ENCODE results near the gene MBD3L3. TPM values are rescaled to one million over a fixed set of nuclear protein-coding genes. Genes with fewer than 3 reads are reported as not detected.
A peak's percentile ranks its signal among the peaks of the same experiment; 100 is the strongest.

Gene MBD3L3
- total RNA-seq, 1 experiment from 2014 or later: not detected

GRCh38 chr19:7101498-7102253, 43.2 kb upstream of the MBD3L3 start:
- intact Hi-C loops (cut with micrococcal nuclease): loop anchor here (1.0 to 2.0 kb wide), 6 partner anchors 34 to 279 kb away; partner anchors contain the start of gene INSR
- ChIA-PET POLR2A (ENCODE audit: unreplicated experiment) (interaction anchor here (0.7 kb wide), 1 partner anchor 34 kb away, joined by 3 read pairs; no protein-coding TSS in a partner anchor), CTCF (interaction anchor here (0.6 to 1.0 kb wide), 5 partner anchors 44 to 1027 kb away, joined by 4 to 12 read pairs (median 5); no protein-coding TSS in a partner anchor)
- Histone ChIP-seq H3K9ac (ENCODE audit: low read length) (no peak overlapping the region), H3F3A (ENCODE audit: low read length, unreplicated experiment) (no peaks in the 10 kb centered on the region), H3K4me2 (ENCODE audit: low read length) (peak overlapping the region; percentile 36; the same call in 1 of the 2 replicates), H3K27me3 (ENCODE audit: low read length) (no peaks in the 10 kb centered on the region; the same call in 1 of the 2 replicates), H3K79me2 (ENCODE audit: low read length) (no peaks in the 10 kb centered on the region), H3K4me3 (ENCODE audit: low read length) (no peak overlapping the region), H3K9me2 (replicated peaks; ENCODE audit: low read length) (no peaks in the 10 kb centered on the region), H3K9me3 (ENCODE audit: low read length) (no peaks in the 10 kb centered on the region), H2AFZ (ENCODE audit: low read length) (peak overlapping the region; percentile 41; the same call in 1 of the 2 replicates), H3K36me3 (ENCODE audit: low read depth, low read length) (no peaks in the 10 kb centered on the region), H4K20me1 (ENCODE audit: low read length) (no peaks in the 10 kb centered on the region), H3K27ac (ENCODE audit: low read length) (no peak overlapping the region), H3K4me1 (ENCODE audit: insufficient read depth, low read length) (peaks cover 10% of the 10 kb centered on the region; the same call in 1 of the 2 replicates)
- no peak for DNase-seq
- TF ChIP-seq EZH2phosphoT487 (IDR thresholded peaks at IDR 0.05; ENCODE audit: borderline replicate concordance, low read length): no peak
- TF ChIP-seq CTCF (conservative IDR thresholded peaks at IDR 0.05; ENCODE audit: low read depth, low read length): no peak
- TF ChIP-seq EZH2 (IDR thresholded peaks at IDR 0.05; ENCODE audit: low read length, unreplicated experiment): no peak
- BruUV-seq (replicated peaks): no TSS peak
- ATAC-seq: no peak

- peak overlapping the region; percentile 82 for H2AFZ ChIP-seq (ENCODE audit: low read length)
- intact Hi-C loops (cut with micrococcal nuclease): no loop called here
- POLR2A ChIA-PET (ENCODE audit: unreplicated experiment): interaction anchor here (0.5 to 1.3 kb wide), 5 partner anchors 30 to 233 kb away, joined by 4 to 16 read pairs (median 5); partner anchors contain the start of gene ZNF557
These were observed 41.1 kb upstream of the MBD3L3 start for GRCh38 chr19:7099597-7099921.

More at GRCh38 chr19:7099597-7099921, 41.1 kb upstream of the MBD3L3 start:
- Histone ChIP-seq H3K36me3 (ENCODE audit: low read depth, low read length) (peaks cover 7% of the 10 kb centered on the region), H3K79me2 (ENCODE audit: low read length) (no peaks in the 10 kb centered on the region), H3K4me3 (ENCODE audit: low read length) (peak overlapping the region; percentile 72), H3F3A (ENCODE audit: low read length, unreplicated experiment) (no peaks in the 10 kb centered on the region), H3K27ac (ENCODE audit: low read length) (no peak overlapping the region), H3K9me2 (replicated peaks; ENCODE audit: low read length) (no peaks in the 10 kb centered on the region), H3K27me3 (ENCODE audit: low read length) (no peaks in the 10 kb centered on the region), H4K20me1 (ENCODE audit: low read length) (no peaks in the 10 kb centered on the region), H3K4me2 (ENCODE audit: low read length) (peak overlapping the region; percentile 81), H3K9me3 (ENCODE audit: low read length) (peaks cover 9% of the 10 kb centered on the region), H3K9ac (ENCODE audit: low read length) (peak overlapping the region; percentile 91), H3K4me1 (ENCODE audit: insufficient read depth, low read length) (peaks cover 10% of the 10 kb centered on the region; the same call in 1 of the 2 replicates)
- CTCF ChIA-PET: interaction anchor here (0.6 to 1.0 kb wide), 5 partner anchors 36 to 299 kb away, joined by 3 to 15 read pairs (median 4); no protein-coding TSS in a partner anchor
- no TSS peak for BruUV-seq (replicated peaks)
- ATAC-seq (no peak), DNase-seq (peak; percentile 80)
- no peak for TF ChIP-seq EZH2phosphoT487 (IDR thresholded peaks at IDR 0.05; ENCODE audit: borderline replicate concordance, low read length)
- no peak for TF ChIP-seq EZH2 (IDR thresholded peaks at IDR 0.05; ENCODE audit: low read length, unreplicated experiment)
- no peak for TF ChIP-seq CTCF (conservative IDR thresholded peaks at IDR 0.05; ENCODE audit: low read depth, low read length)
